Measurements from ENCODE around the gene TNFRSF14.

The TNFRSF14 gene

DNA sequence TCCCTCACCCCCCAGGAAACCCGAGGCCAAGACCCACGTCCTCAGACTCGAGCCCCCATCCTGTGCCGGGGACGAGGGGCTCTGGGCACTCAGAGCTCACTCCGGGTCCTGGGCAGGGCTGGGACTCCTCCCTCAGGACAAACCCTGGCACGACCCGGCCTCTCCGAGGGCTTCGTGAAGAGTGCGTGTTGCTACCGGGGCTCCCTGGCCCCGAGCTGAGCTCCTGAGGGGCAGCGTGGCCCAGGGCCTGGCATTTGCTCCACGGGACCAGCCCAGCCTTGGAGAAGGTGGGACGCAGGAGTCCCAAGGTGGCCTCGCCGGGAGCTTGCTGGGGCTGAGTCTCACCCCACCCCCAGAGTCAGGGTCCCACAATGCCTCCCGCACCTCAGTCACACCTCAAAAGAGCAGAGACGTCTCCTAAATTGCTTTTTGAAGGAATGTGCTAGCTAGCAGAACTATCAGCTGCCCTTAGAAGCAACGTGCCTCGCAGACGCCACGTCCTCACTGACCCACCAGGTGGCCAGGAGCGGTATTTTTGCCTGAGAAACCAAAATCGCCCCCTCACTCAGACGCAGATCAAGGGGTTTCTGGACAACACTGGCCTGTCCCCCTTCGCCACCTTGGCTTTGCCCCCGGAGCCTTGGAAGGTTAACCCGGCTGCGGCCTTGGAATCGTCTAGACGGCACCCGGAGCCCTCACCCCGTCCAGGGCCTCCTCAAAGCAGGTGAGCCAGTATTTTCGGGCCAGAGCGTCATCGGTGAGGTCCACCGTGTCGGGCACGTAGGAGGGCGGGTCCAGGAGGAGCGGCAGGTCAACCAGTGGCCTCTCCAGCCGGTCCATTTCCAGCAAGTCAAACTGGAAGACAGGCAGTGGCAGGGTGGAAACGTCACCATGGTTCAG lies 41.1 kb upstream of the TNFRSF14 start:
- Histone ChIP-seq H3K27me3 (replicated peaks; ENCODE audit: control insufficient read depth, insufficient read depth, low read length, poor library complexity, severe bottlenecking) (no peaks in the 10 kb centered on the region), H3K27ac (ENCODE audit: insufficient read depth, low read length, poor library complexity, severe bottlenecking) (no peak overlapping the region), H3K36me3 (ENCODE audit: control insufficient read depth, insufficient read depth, low read length) (peaks cover 98% of the 10 kb centered on the region), H3K4me1 (ENCODE audit: control insufficient read depth, insufficient read depth, low read length, poor library complexity, severe bottlenecking) (no peaks in the 10 kb centered on the region), H3K9me3 (ENCODE audit: control insufficient read depth, low read length) (no peaks in the 10 kb centered on the region), H3K4me3 (ENCODE audit: insufficient read depth, low read depth, low read length, poor library complexity, severe bottlenecking) (no peak overlapping the region)
- no peak for DNase-seq

- H3K9me3 ChIP-seq (ENCODE audit: control insufficient read depth, low read length): no peaks in the 10 kb centered on the region
- H3K4me1 ChIP-seq (ENCODE audit: control insufficient read depth, insufficient read depth, low read length, poor library complexity, severe bottlenecking): no peaks in the 10 kb centered on the region
- H3K4me3 ChIP-seq (ENCODE audit: insufficient read depth, low read depth, low read length, poor library complexity, severe bottlenecking): no peak overlapping the region
- DNase-seq: no peak
- H3K27me3 ChIP-seq (replicated peaks; ENCODE audit: control insufficient read depth, insufficient read depth, low read length, poor library complexity, severe bottlenecking): no peaks in the 10 kb centered on the region
- H3K27ac ChIP-seq (ENCODE audit: insufficient read depth, low read length, poor library complexity, severe bottlenecking): no peak overlapping the region
- H3K36me3 ChIP-seq (ENCODE audit: control insufficient read depth, insufficient read depth, low read length): peaks cover 98% of the 10 kb centered on the region
Measured at GRCh38 chr1:2515763-2516080, 40.4 kb upstream of the TNFRSF14 start.

GRCh38 chr1:2516124-2516523 lies 40.0 kb upstream of the TNFRSF14 start:
- Histone ChIP-seq H3K4me3 (ENCODE audit: insufficient read depth, low read depth, low read length, poor library complexity, severe bottlenecking) (no peak overlapping the region), H3K36me3 (ENCODE audit: control insufficient read depth, insufficient read depth, low read length) (peaks cover 98% of the 10 kb centered on the region), H3K4me1 (ENCODE audit: control insufficient read depth, insufficient read depth, low read length, poor library complexity, severe bottlenecking) (no peaks in the 10 kb centered on the region), H3K27ac (ENCODE audit: insufficient read depth, low read length, poor library complexity, severe bottlenecking) (no peak overlapping the region), H3K9me3 (ENCODE audit: control insufficient read depth, low read length) (no peaks in the 10 kb centered on the region), H3K27me3 (replicated peaks; ENCODE audit: control insufficient read depth, insufficient read depth, low read length, poor library complexity, severe bottlenecking) (no peaks in the 10 kb centered on the region)
- DNase-seq: no peak

- Histone ChIP-seq H3K36me3 (ENCODE audit: control insufficient read depth, insufficient read depth, low read length) (peaks cover 94% of the 10 kb centered on the region), H3K9me3 (ENCODE audit: control insufficient read depth, low read length) (no peaks in the 10 kb centered on the region), H3K4me1 (ENCODE audit: control insufficient read depth, insufficient read depth, low read length, poor library complexity, severe bottlenecking) (no peaks in the 10 kb centered on the region), H3K27me3 (replicated peaks; ENCODE audit: control insufficient read depth, insufficient read depth, low read length, poor library complexity, severe bottlenecking) (no peaks in the 10 kb centered on the region), H3K4me3 (ENCODE audit: insufficient read depth, low read depth, low read length, poor library complexity, severe bottlenecking) (no peak overlapping the region), H3K27ac (ENCODE audit: insufficient read depth, low read length, poor library complexity, severe bottlenecking) (no peak overlapping the region)
- DNase-seq: no peak
Measured at GRCh38 chr1:2516946-2517345, 39.2 kb upstream of the TNFRSF14 start.

GRCh38 chr1:2517966-2518365 lies 38.2 kb upstream of the TNFRSF14 start:
- Histone ChIP-seq H3K27ac (ENCODE audit: insufficient read depth, low read length, poor library complexity, severe bottlenecking) (no peak overlapping the region), H3K27me3 (replicated peaks; ENCODE audit: control insufficient read depth, insufficient read depth, low read length, poor library complexity, severe bottlenecking) (no peaks in the 10 kb centered on the region), H3K9me3 (ENCODE audit: control insufficient read depth, low read length) (no peaks in the 10 kb centered on the region), H3K4me3 (ENCODE audit: insufficient read depth, low read depth, low read length, poor library complexity, severe bottlenecking) (no peak overlapping the region), H3K36me3 (ENCODE audit: control insufficient read depth, insufficient read depth, low read length) (peaks cover 84% of the 10 kb centered on the region), H3K4me1 (ENCODE audit: control insufficient read depth, insufficient read depth, low read length, poor library complexity, severe bottlenecking) (peaks cover 2% of the 10 kb centered on the region)
- DNase-seq: no peak

GRCh38 chr1:2518528-2518927 lies 37.6 kb upstream of the TNFRSF14 start:
- DNase-seq: no peak
- Histone ChIP-seq H3K27me3 (replicated peaks; ENCODE audit: control insufficient read depth, insufficient read depth, low read length, poor library complexity, severe bottlenecking) (no peaks in the 10 kb centered on the region), H3K9me3 (ENCODE audit: control insufficient read depth, low read length) (no peaks in the 10 kb centered on the region), H3K27ac (ENCODE audit: insufficient read depth, low read length, poor library complexity, severe bottlenecking) (no peak overlapping the region), H3K36me3 (ENCODE audit: control insufficient read depth, insufficient read depth, low read length) (peaks cover 79% of the 10 kb centered on the region), H3K4me1 (ENCODE audit: control insufficient read depth, insufficient read depth, low read length, poor library complexity, severe bottlenecking) (peaks cover 8% of the 10 kb centered on the region), H3K4me3 (ENCODE audit: insufficient read depth, low read depth, low read length, poor library complexity, severe bottlenecking) (no peak overlapping the region)

GRCh38 chr1:2519029-2519685 lies 37.0 kb upstream of the TNFRSF14 start:
- no peaks in the 10 kb centered on the region for H3K9me3 ChIP-seq (ENCODE audit: control insufficient read depth, low read length)
- no peaks in the 10 kb centered on the region for H3K27me3 ChIP-seq (replicated peaks; ENCODE audit: control insufficient read depth, insufficient read depth, low read length, poor library complexity, severe bottlenecking)
- H3K4me1 ChIP-seq (ENCODE audit: control insufficient read depth, insufficient read depth, low read length, poor library complexity, severe bottlenecking): peaks cover 14% of the 10 kb centered on the region
- no peak overlapping the region for H3K4me3 ChIP-seq (ENCODE audit: insufficient read depth, low read depth, low read length, poor library complexity, severe bottlenecking)
- H3K36me3 ChIP-seq (ENCODE audit: control insufficient read depth, insufficient read depth, low read length): peaks cover 72% of the 10 kb centered on the region
- no peak for DNase-seq
- H3K27ac ChIP-seq (ENCODE audit: insufficient read depth, low read length, poor library complexity, severe bottlenecking): no peak overlapping the region

DNA sequence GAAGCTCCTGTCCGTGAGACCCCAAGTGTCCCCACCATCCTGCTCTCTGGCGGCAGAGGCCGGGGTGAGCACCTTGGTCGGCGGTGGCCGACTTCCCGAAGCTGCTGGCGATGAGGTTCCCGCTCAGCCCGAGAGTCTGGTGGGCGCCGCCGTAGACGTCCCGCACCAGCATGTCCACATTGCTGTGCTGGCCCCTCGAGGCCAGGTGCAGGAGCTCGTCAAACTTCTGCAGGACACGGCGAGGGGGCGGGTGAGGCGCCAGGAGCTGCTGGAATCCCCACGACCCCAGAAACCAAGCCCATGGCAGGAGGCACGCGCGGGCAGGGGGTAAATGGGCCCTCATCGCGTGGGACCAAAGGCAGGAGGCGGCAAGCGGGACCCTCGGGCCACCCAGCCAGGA lies 36.4 kb upstream of the TNFRSF14 start:
- Histone ChIP-seq H3K27ac (ENCODE audit: insufficient read depth, low read length, poor library complexity, severe bottlenecking) (no peak overlapping the region), H3K36me3 (ENCODE audit: control insufficient read depth, insufficient read depth, low read length) (peaks cover 68% of the 10 kb centered on the region), H3K27me3 (replicated peaks; ENCODE audit: control insufficient read depth, insufficient read depth, low read length, poor library complexity, severe bottlenecking) (no peaks in the 10 kb centered on the region), H3K4me1 (ENCODE audit: control insufficient read depth, insufficient read depth, low read length, poor library complexity, severe bottlenecking) (peaks cover 19% of the 10 kb centered on the region), H3K9me3 (ENCODE audit: control insufficient read depth, low read length) (no peaks in the 10 kb centered on the region), H3K4me3 (ENCODE audit: insufficient read depth, low read depth, low read length, poor library complexity, severe bottlenecking) (no peak overlapping the region)
- no peak for DNase-seq

- Histone ChIP-seq H3K27ac (ENCODE audit: insufficient read depth, low read length, poor library complexity, severe bottlenecking) (no peak overlapping the region), H3K4me1 (ENCODE audit: control insufficient read depth, insufficient read depth, low read length, poor library complexity, severe bottlenecking) (peaks cover 24% of the 10 kb centered on the region), H3K9me3 (ENCODE audit: control insufficient read depth, low read length) (no peaks in the 10 kb centered on the region), H3K36me3 (ENCODE audit: control insufficient read depth, insufficient read depth, low read length) (peaks cover 64% of the 10 kb centered on the region), H3K27me3 (replicated peaks; ENCODE audit: control insufficient read depth, insufficient read depth, low read length, poor library complexity, severe bottlenecking) (no peaks in the 10 kb centered on the region), H3K4me3 (ENCODE audit: insufficient read depth, low read depth, low read length, poor library complexity, severe bottlenecking) (no peak overlapping the region)
- no peak for DNase-seq
Measured at GRCh38 chr1:2520206-2520605, 36.0 kb upstream of the TNFRSF14 start.

- no peaks in the 10 kb centered on the region for H3K27me3 ChIP-seq (replicated peaks; ENCODE audit: control insufficient read depth, insufficient read depth, low read length, poor library complexity, severe bottlenecking)
- peaks cover 30% of the 10 kb centered on the region for H3K4me1 ChIP-seq (ENCODE audit: control insufficient read depth, insufficient read depth, low read length, poor library complexity, severe bottlenecking)
- no peak overlapping the region for H3K4me3 ChIP-seq (ENCODE audit: insufficient read depth, low read depth, low read length, poor library complexity, severe bottlenecking)
- peaks cover 58% of the 10 kb centered on the region for H3K36me3 ChIP-seq (ENCODE audit: control insufficient read depth, insufficient read depth, low read length)
- no peaks in the 10 kb centered on the region for H3K9me3 ChIP-seq (ENCODE audit: control insufficient read depth, low read length)
- DNase-seq: no peak
- H3K27ac ChIP-seq (ENCODE audit: insufficient read depth, low read length, poor library complexity, severe bottlenecking): no peak overlapping the region
Measured at GRCh38 chr1:2520806-2521205, 35.4 kb upstream of the TNFRSF14 start.
